Testis (tissue), 3 donors: ENCODE measurements around the gene CFAP65. TPM values are rescaled to one million over a fixed set of nuclear protein-coding genes. Genes with fewer than 3 reads are reported as not detected.

Source experiments
- DNase-seq: peaks from one replicate; pipeline ENCODE4 v3.0.0-alpha.2; 2019
- H3K27ac ChIP-seq, 2 donors: fragments of 200-600 bp; sonication (generic); one replicate each; pipeline ENCODE4 v1.5.1; 2019
- H3K27me3 ChIP-seq: fragments of 200-600 bp; sonication (generic); one replicate; pipeline ENCODE4 v1.5.1; 2019
- H3K36me3 ChIP-seq: fragments of 200-600 bp; sonication (generic); one replicate; pipeline ENCODE4 v1.5.1; 2017; ENCODE audit warnings: low read depth; ENCODE audit errors: missing control alignments
- H3K4me1 ChIP-seq: fragments of 200-600 bp; sonication (generic); one replicate; pipeline ENCODE4 v1.5.1; 2019
- H3K4me3 ChIP-seq, 2 donors: fragments of 200-600 bp; sonication (generic); one replicate each; pipeline ENCODE4 v1.5.1; 2017 to 2019
- H3K9me3 ChIP-seq: fragments of 200-600 bp; sonication (generic); one replicate; pipeline ENCODE4 v1.5.1; 2017
- POLR2A ChIP-seq: fragments of 450-650 bp; IDR thresholded peaks from one replicate; pipeline ENCODE4 v1.6.1; 2017; ENCODE audit warnings: antibody characterized with exemption, mild to moderate bottlenecking, moderate library complexity
- WGBS, 2 donors: methylation state at CpG; one replicate each; pipeline ENCODE4 v1.1.5; 2018; 5-methylcytosine and 5-hydroxymethylcytosine counted together
- intact Hi-C: fragments of 100-400 bp; cut with DNase I; formaldehyde crosslinking; loops from one replicate; pipeline ENCODE4 v1.15.1; 2023; ENCODE audit warnings: low total_unique reads
- polyA plus RNA-seq: library from polyadenylated mRNA; stranded (reverse); fragments of 350-450 nt; fragmentation: Illumina TruSeq; extraction: RNeasy Lipid Tissue Mini Kit (QIAGEN cat#74804); gene quantifications from one replicate; pipeline ENCODE4 v1.2.3, GENCODE V29; 2014; ENCODE audit warnings: low read depth, low replicate concordance; ENCODE audit not compliant: insufficient read depth
- total RNA-seq, 2 donors: library from RNA; depleted of rRNA; stranded (reverse); fragments of >200 nt; gene quantifications; one replicate each; pipeline ENCODE4 v1.2.3, GENCODE V29; 2016
- TF ChIP-seq, protein P1 (sequence below), 3 experiments: fragments of 450-650 bp in 2 of 3; fragments of 200-600 bp in 1 of 3; sonication (generic) in 1 of 3; IDR thresholded peaks; one replicate each; pipeline ENCODE4 v1.5.1; 2016 to 2019; ENCODE audit warnings: antibody characterized with exemption in 3 of 3, mild to moderate bottlenecking in 2 of 3, moderate library complexity in 1 of 3

The CFAP65 gene
- total and polyA plus RNA-seq, 3 donors from 2014 or later = 15.5 to 42.9 (median 23.7) TPM

DNA sequence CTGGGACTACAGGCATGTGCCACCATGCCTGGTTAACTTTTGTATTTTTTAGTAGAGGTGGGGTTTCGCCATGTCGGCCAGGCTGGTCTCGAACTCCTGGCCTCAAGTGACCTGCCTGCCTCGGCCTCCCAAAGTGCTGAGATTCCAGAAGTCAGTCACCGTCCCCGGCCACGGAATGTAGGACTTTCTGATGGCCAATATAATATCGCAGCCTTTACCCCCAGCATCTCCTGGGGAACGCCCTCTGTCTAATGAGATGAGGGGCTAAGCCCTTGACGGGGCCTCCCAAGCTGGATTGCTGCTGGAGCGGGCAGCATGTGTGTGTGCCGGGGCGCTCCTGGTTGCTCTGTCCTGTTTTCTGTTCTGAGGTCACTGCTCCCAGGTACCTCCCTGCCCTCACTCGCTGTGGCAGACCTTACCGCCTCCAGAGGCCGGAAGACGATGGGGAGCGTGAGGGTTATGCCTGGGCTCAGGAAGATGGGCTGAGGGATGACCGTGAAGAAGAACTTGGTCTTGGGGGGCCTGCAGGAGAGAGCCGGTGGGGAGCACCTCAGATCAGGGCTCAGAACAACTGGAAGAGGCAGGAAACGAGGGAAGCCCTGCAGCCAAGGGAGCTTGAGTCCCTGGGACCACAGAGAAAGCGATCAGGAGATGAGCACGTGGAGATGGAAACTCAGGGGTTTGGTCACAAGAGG lies 9.1 kb downstream of the CFAP65 start:
- H3K9me3 ChIP-seq = no peaks in the 10 kb centered on the region
- 83 to 84% methylated on average over 23 of the region's 23 CpGs for WGBS, 2 donors
- no peaks in the 10 kb centered on the region for H3K27me3 ChIP-seq
- no peak for DNase-seq
- no peaks in the 10 kb centered on the region for H3K36me3 ChIP-seq
- H3K4me3 ChIP-seq = no peak overlapping the region
- no peak for TF ChIP-seq POLR2A
- TF ChIP-seq, protein P1, sequence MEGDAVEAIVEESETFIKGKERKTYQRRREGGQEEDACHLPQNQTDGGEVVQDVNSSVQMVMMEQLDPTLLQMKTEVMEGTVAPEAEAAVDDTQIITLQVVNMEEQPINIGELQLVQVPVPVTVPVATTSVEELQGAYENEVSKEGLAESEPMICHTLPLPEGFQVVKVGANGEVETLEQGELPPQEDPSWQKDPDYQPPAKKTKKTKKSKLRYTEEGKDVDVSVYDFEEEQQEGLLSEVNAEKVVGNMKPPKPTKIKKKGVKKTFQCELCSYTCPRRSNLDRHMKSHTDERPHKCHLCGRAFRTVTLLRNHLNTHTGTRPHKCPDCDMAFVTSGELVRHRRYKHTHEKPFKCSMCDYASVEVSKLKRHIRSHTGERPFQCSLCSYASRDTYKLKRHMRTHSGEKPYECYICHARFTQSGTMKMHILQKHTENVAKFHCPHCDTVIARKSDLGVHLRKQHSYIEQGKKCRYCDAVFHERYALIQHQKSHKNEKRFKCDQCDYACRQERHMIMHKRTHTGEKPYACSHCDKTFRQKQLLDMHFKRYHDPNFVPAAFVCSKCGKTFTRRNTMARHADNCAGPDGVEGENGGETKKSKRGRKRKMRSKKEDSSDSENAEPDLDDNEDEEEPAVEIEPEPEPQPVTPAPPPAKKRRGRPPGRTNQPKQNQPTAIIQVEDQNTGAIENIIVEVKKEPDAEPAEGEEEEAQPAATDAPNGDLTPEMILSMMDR (IDR thresholded peaks at IDR 0.05) = no peak
- H3K4me1 ChIP-seq = no peaks in the 10 kb centered on the region
- intact Hi-C loops = no loop called here
- H3K27ac ChIP-seq = no peak overlapping the region

- H3K27ac ChIP-seq = no peak overlapping the region
- no peaks in the 10 kb centered on the region for H3K27me3 ChIP-seq
- 77 to 79% methylated on average over 21 of the region's 21 CpGs for WGBS, 2 donors
- H3K9me3 ChIP-seq = no peaks in the 10 kb centered on the region
- DNase-seq = no peak
- no peak overlapping the region for H3K4me3 ChIP-seq
- no peaks in the 10 kb centered on the region for H3K4me1 ChIP-seq
- intact Hi-C loops = no loop called here
- no peaks in the 10 kb centered on the region for H3K36me3 ChIP-seq
- TF ChIP-seq, protein P1 (IDR thresholded peaks at IDR 0.05) = no peak
- no peak for TF ChIP-seq POLR2A
Measured at GRCh38 chr2:219031005-219031738, 10.1 kb downstream of the CFAP65 start.

DNA sequence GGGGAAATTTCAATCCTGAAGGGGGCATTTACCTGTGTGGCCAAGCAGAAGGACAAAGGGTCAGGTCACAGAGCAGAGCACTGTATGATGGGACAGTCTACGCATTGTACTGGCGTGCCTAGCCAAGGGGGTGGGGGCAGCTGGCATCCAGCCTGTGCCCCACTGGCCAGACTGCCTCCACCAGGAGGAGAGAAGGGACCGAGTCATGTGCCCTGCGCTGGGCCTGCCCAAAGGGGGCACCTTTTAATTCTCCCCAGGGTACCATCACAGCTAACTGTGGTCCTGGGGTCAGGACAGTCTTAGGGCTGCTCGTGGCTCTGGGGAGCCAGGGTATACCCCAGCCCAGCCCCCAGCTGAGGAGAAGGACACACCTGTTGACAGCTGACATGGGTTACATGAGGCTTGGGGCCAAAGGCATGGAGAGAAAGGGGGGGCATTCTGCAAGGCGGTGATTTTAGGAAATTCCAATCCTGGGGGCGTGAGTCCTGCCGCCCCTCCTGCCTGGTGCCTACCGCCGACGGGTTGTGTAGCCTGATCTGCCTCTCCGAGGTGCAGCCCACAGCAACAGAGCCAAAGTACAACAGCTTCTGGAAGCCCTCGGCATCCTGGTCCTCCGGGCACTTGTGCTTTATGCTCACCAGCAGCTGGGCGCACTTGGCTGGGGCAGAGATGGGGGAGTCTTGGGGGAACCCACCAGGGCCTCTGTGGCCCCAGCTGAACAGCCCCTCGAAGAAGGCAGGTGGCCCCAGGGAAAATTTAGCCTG lies 11.0 kb downstream of the CFAP65 start:
- TF ChIP-seq, protein P1 (IDR thresholded peaks at IDR 0.05) = no peak
- TF ChIP-seq POLR2A = no peak
- no peaks in the 10 kb centered on the region for H3K27me3 ChIP-seq
- H3K4me1 ChIP-seq = no peaks in the 10 kb centered on the region
- no peak overlapping the region for H3K27ac ChIP-seq
- no peak overlapping the region for H3K4me3 ChIP-seq
- DNase-seq = no peak
- intact Hi-C loops = no loop called here
- WGBS, 2 donors = 79 to 80% methylated on average over 1 to 16 of the region's 16 CpGs
- no peaks in the 10 kb centered on the region for H3K9me3 ChIP-seq
- no peaks in the 10 kb centered on the region for H3K36me3 ChIP-seq

DNA sequence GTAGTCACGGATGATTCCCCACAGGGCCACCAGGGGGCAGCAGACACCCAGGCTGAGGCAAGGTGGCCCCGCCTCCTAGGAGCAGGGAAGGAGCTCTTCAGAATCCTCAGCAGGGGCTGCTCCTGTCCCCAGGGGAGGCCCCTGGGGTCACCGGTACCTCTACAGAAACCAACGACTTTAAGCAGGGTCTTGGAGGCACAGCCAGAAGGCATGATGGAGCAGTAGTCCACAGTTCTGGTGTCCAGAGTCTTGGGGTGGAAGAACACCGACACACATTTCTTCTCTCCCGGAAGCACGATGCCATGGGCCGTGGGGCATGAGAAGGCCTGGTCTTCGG lies 11.5 kb downstream of the CFAP65 start:
- H3K27me3 ChIP-seq = no peaks in the 10 kb centered on the region
- DNase-seq = peak; percentile 89
- intact Hi-C loops = no loop called here
- TF ChIP-seq, protein P1 (IDR thresholded peaks at IDR 0.05) = peak; percentile 83 to 96 (median 87)
- no peak for TF ChIP-seq POLR2A
- H3K36me3 ChIP-seq = no peaks in the 10 kb centered on the region
- no peak overlapping the region for H3K4me3 ChIP-seq
- no peaks in the 10 kb centered on the region for H3K9me3 ChIP-seq
- H3K4me1 ChIP-seq = no peaks in the 10 kb centered on the region
- H3K27ac ChIP-seq = no peak overlapping the region
- WGBS, 2 donors = 44 to 56% methylated on average over 7 to 9 of the region's 9 CpGs
